Prostate gland (tissue), 2 donors: ENCODE measurements around the gene FNDC10. TPM values are rescaled to one million over a fixed set of nuclear protein-coding genes. Genes with fewer than 3 reads are reported as not detected.

Source experiments
- DNase-seq: peaks from one replicate; pipeline ENCODE4 v3.0.0-alpha.2; 2019; ENCODE audit warnings: low spot score
- H3K27ac ChIP-seq, 2 donors: fragments of 200-600 bp; sonication (generic); 2 replicates each; pipeline ENCODE4 v1.5.1; 2017 to 2019
- H3K27me3 ChIP-seq: fragments of 200-600 bp; sonication (generic); replicated peaks from 2 replicates; pipeline ENCODE4 v1.5.1; 2019; ENCODE audit not compliant: insufficient read depth
- H3K36me3 ChIP-seq, 2 donors: fragments of 200-600 bp; sonication (generic); 1 replicate in 1 of 2; 2 replicates in 1 of 2; pipeline versions ENCODE4 v1.5.1 to v1.8.1; 2017 to 2019
- H3K4me1 ChIP-seq: fragments of 200-600 bp; sonication (generic); replicated peaks from 2 replicates; pipeline ENCODE4 v1.5.1; 2019
- H3K4me3 ChIP-seq, 2 donors: fragments of 200-600 bp; sonication (generic); 2 replicates each; pipeline ENCODE4 v1.5.1; 2017 to 2019
- H3K9me3 ChIP-seq: fragments of 200-600 bp; sonication (generic); 2 replicates; pipeline ENCODE4 v1.5.1; 2017
- CTCF ChIP-seq, 4 experiments: fragments of 200-600 bp in 2 of 4; fragments of 450-650 bp in 2 of 4; sonication (generic) in 2 of 4; IDR thresholded peaks; 1 replicate in 3 of 4; 2 replicates in 1 of 4; pipeline ENCODE4 v1.5.1; 2016 to 2019; ENCODE audit warnings: antibody characterized with exemption in 4 of 4, mild to moderate bottlenecking in 2 of 4, moderate library complexity in 2 of 4
- POLR2A ChIP-seq: fragments of 450-650 bp; IDR thresholded peaks from one replicate; pipeline ENCODE4 v1.6.1; 2016; ENCODE audit warnings: antibody characterized with exemption, mild to moderate bottlenecking
- POLR2AphosphoS5 ChIP-seq: sonication (generic); formaldehyde crosslinking; IDR thresholded peaks from one replicate; pipeline ENCODE4 v1.6.1; 2017; ENCODE audit warnings: antibody characterized with exemption
- WGBS: methylation state at CpG from one replicate; pipeline ENCODE4 v1.1.5; 2018; 5-methylcytosine and 5-hydroxymethylcytosine counted together
- intact Hi-C: fragments of 100-400 bp; cut with DNase I; formaldehyde crosslinking; loops from one replicate; pipeline ENCODE4 v1.14.2; 2022
- total RNA-seq, 2 donors: library from RNA; depleted of rRNA; stranded (reverse); fragments of >200 nt; gene quantifications; one replicate each; pipeline ENCODE4 v1.1.0, GENCODE V29; 2016

FNDC10 gene
- total RNA-seq, 2 donors from 2014 or later: 3.5 to 33.3 TPM

GRCh38 chr1:1629430-1630190, 29.7 kb upstream of the FNDC10 start:
- Histone ChIP-seq H3K27ac (no peak overlapping the region), H3K4me3 (no peak overlapping the region), H3K4me1 (no peaks in the 10 kb centered on the region), H3K9me3 (no peaks in the 10 kb centered on the region), H3K36me3 (no peaks in the 10 kb centered on the region), H3K27me3 (peaks cover 9% of the 10 kb centered on the region)
- DNase-seq: no peak
- intact Hi-C loops: loop anchor here (10.0 kb wide), 1 partner anchor 45 kb away; no protein-coding TSS in a partner anchor
- WGBS: 69% methylated on average over 40 of the region's 48 CpGs
- TF ChIP-seq CTCF (IDR thresholded peaks at IDR 0.05) (no peak), POLR2A (no peak), POLR2AphosphoS5 (no peak)

GRCh38 chr1:1628754-1629429, 29.0 kb upstream of the FNDC10 start:
- no peaks in the 10 kb centered on the region for H3K9me3 ChIP-seq
- H3K27me3 ChIP-seq: peaks cover 9% of the 10 kb centered on the region
- TF ChIP-seq POLR2AphosphoS5: no peak
- TF ChIP-seq CTCF (IDR thresholded peaks at IDR 0.05): no peak
- no peak for TF ChIP-seq POLR2A
- H3K4me3 ChIP-seq: no peak overlapping the region
- H3K27ac ChIP-seq: no peak overlapping the region
- no peaks in the 10 kb centered on the region for H3K4me1 ChIP-seq
- intact Hi-C loops: loop anchor here (10.0 kb wide), 1 partner anchor 46 kb away; no protein-coding TSS in a partner anchor
- H3K36me3 ChIP-seq: no peaks in the 10 kb centered on the region
- WGBS: 79% methylated on average over 44 of the region's 53 CpGs
- no peak for DNase-seq

DNA sequence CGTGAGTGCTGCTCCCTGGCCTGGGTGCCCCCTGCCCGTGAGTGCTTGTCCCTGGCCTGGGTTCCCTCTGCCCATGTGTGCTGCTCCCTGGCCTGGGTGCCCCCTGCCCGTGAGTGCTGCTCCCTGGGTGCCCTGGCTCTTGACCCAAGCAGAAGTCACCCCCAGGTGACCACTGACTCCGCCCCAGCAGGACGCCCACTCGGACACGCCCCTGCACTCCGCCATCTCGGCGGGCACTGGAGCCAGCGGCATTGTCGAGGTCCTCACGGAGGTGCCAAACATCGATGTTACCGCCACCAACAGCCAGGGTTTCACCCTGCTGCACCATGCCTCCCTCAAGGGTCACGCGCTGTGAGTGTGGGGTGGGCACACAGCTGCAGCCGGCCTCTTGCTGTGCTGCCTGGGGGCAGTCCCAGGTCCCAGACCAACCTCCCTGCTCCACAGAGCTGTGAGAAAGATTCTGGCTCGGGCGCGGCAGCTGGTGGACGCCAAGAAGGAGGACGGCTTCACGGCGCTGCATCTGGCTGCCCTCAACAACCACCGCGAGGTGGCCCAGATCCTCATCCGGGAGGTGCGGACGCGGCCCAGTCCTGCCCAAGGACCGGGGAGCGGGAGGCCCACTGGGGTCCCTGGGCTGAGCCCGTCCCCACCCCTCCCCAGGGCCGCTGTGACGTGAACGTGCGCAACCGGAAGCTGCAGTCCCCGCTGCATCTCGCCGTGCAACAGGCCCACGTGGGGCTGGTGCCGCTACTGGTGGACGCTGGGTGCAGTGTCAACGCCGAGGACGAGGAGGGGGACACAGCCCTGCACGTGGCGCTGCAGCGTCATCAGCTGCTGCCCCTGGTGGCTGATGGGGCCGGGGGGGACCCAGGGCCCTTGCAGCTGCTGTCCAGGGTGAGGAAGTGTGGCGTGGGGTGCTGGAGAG, 28.2 kb upstream of the FNDC10 start:
- Histone ChIP-seq H3K27me3 (peaks cover 9% of the 10 kb centered on the region), H3K4me1 (no peaks in the 10 kb centered on the region), H3K9me3 (no peaks in the 10 kb centered on the region), H3K4me3 (no peak overlapping the region), H3K36me3 (no peaks in the 10 kb centered on the region), H3K27ac (no peak overlapping the region)
- no peak for DNase-seq
- intact Hi-C loops: loop anchor here (10.0 kb wide), 1 partner anchor 47 kb away; no protein-coding TSS in a partner anchor
- TF ChIP-seq POLR2A (no peak), POLR2AphosphoS5 (no peak), CTCF (IDR thresholded peaks at IDR 0.05) (no peak)
- 93% methylated on average over 52 of the region's 53 CpGs for WGBS

DNA sequence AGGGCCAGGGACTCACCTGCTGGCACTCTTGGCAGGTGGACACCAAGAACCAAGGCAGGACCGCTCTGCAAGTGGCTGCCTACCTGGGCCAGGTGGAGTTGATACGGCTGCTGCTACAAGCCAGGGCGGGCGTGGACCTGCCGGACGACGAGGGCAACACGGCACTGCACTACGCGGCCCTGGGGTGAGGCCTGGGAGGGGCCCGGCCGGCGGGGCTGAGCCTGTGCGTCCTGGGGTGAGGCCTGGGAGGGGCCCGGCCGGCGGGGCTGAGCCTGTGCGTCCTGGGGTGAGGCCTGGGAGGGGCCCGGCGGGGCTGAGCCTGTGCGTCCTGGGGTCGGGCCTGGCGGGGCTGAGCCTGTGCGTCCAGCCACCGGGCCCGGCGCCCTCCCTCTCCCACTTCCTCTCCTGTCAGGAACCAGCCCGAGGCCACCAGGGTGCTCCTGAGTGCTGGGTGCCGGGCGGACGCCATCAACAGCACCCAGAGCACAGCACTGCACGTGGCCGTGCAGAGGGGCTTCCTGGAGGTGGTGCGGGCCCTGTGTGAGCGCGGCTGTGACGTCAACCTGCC, 27.4 kb upstream of the FNDC10 start:
- H3K36me3 ChIP-seq: no peaks in the 10 kb centered on the region
- H3K4me1 ChIP-seq: no peaks in the 10 kb centered on the region
- no peak overlapping the region for H3K4me3 ChIP-seq
- WGBS: 74% methylated on average over 25 of the region's 37 CpGs
- DNase-seq: no peak
- no peaks in the 10 kb centered on the region for H3K9me3 ChIP-seq
- no peak overlapping the region for H3K27ac ChIP-seq
- TF ChIP-seq POLR2A: no peak
- no peak for TF ChIP-seq CTCF (IDR thresholded peaks at IDR 0.05)
- TF ChIP-seq POLR2AphosphoS5: no peak
- peaks cover 9% of the 10 kb centered on the region for H3K27me3 ChIP-seq
- intact Hi-C loops: loop anchor here (10.0 kb wide), 1 partner anchor 47 kb away; no protein-coding TSS in a partner anchor
